GM23338 (cell line): ENCODE measurements around the gene YIPF6. TPM values are rescaled to one million over a fixed set of nuclear protein-coding genes. Genes with fewer than 3 reads are reported as not detected.

ENCODE experiments used
- ATAC-seq: fragments of 200-7000 bp; cut with Tn5 transposase; 3 replicates; pipeline ENCODE4 v1.9.1; 2020
- DNase-seq: peaks from one replicate; pipeline ENCODE4 v3.0.0-alpha.2; 2015; ENCODE audit warnings: low spot score
- H2AFZ ChIP-seq: fragments of 200-600 bp; sonication (generic); 2 replicates; pipeline ENCODE4 v1.8.0; 2016; ENCODE audit warnings: antibody characterized with exemption, mild to moderate bottlenecking, moderate library complexity
- H3F3A ChIP-seq: fragments of 200-600 bp; sonication (generic); replicated peaks from 2 replicates; pipeline ENCODE4 v1.8.0; 2017; ENCODE audit warnings: antibody characterized with exemption, mixed run types, low read depth
- H3K27ac ChIP-seq: fragments of 200-600 bp; sonication (generic); 2 replicates; pipeline ENCODE4 v1.6.1; 2016; ENCODE audit warnings: low read depth
- H3K27me3 ChIP-seq: fragments of 200-600 bp; sonication (generic); 2 replicates; pipeline ENCODE4 v1.8.0; 2016; ENCODE audit warnings: mild to moderate bottlenecking, mixed run types, moderate library complexity; ENCODE audit not compliant: insufficient read depth
- H3K36me3 ChIP-seq: fragments of 200-600 bp; sonication (generic); 2 replicates; pipeline ENCODE4 v1.8.0; 2016; ENCODE audit warnings: mild to moderate bottlenecking; ENCODE audit not compliant: insufficient read depth
- H3K4me1 ChIP-seq: fragments of 200-600 bp; sonication (generic); 2 replicates; pipeline ENCODE4 v1.8.0; 2016; ENCODE audit warnings: mild to moderate bottlenecking, moderate library complexity; ENCODE audit not compliant: insufficient read depth
- H3K4me2 ChIP-seq: fragments of 200-600 bp; sonication (generic); 2 replicates; pipeline ENCODE4 v1.7.1; 2017; ENCODE audit warnings: mixed run types
- H3K4me3 ChIP-seq: fragments of 200-600 bp; sonication (generic); 2 replicates; pipeline ENCODE4 v1.6.1; 2016; ENCODE audit warnings: mixed run types
- H3K79me2 ChIP-seq: fragments of 200-600 bp; sonication (generic); replicated peaks from 2 replicates; pipeline ENCODE4 v1.8.0; 2017; ENCODE audit warnings: mild to moderate bottlenecking; ENCODE audit not compliant: insufficient read depth
- H3K9me2 ChIP-seq: fragments of 200-600 bp; sonication (generic); 2 replicates; pipeline ENCODE4 v1.8.0; 2017; ENCODE audit not compliant: insufficient read depth
- H4K20me1 ChIP-seq: fragments of 200-600 bp; sonication (generic); replicated peaks from 2 replicates; pipeline ENCODE4 v1.8.0; 2017; ENCODE audit warnings: mild to moderate bottlenecking; ENCODE audit not compliant: insufficient read depth
- H3K27ac Mint-ChIP-seq: 2 replicates; pipeline ENCODE4 v1.8.0; 2020; ENCODE audit warnings: inconsistent platforms, mild to moderate bottlenecking, moderate library complexity, mixed read lengths
- H3K27me3 Mint-ChIP-seq: 3 replicates; pipeline ENCODE4 v1.8.0; 2022; ENCODE audit warnings: low read depth, mild to moderate bottlenecking, moderate library complexity, mixed read lengths, inconsistent platforms; ENCODE audit not compliant: insufficient read depth, poor library complexity
- H3K36me3 Mint-ChIP-seq: 3 replicates; pipeline ENCODE4 v1.8.0; 2021; ENCODE audit warnings: low read depth, mild to moderate bottlenecking, inconsistent platforms, moderate library complexity, mixed read lengths
- H3K4me1 Mint-ChIP-seq: 3 replicates; pipeline ENCODE4 v1.8.0; 2020; ENCODE audit warnings: mild to moderate bottlenecking, inconsistent platforms, mixed read lengths
- H3K4me3 Mint-ChIP-seq: 3 replicates; pipeline ENCODE4 v1.8.0; 2021; ENCODE audit warnings: moderate library complexity, mild to moderate bottlenecking, inconsistent platforms, mixed read lengths
- H3K9me3 Mint-ChIP-seq: 3 replicates; pipeline ENCODE4 v1.8.0; 2020; ENCODE audit warnings: moderate library complexity, mild to moderate bottlenecking, inconsistent platforms, mixed read lengths
- CREB1 ChIP-seq: fragments of 250-450 bp; sonication (Bioruptor Pico); IDR thresholded peaks from 2 replicates; pipeline ENCODE4 v1.5.0; 2020; ENCODE audit warnings: low read depth, mild to moderate bottlenecking, moderate library complexity
- CTCF ChIP-seq, 2 experiments: fragments of 200-600 bp in 1 of 2; sonication (generic) in 1 of 2; conservative IDR thresholded peaks; 2 replicates each; pipeline versions ENCODE4 v1.5.1 to v1.6.1; 2016 to 2017; ENCODE audit warnings: antibody characterized with exemption in 2 of 2, low read depth in 2 of 2, mild to moderate bottlenecking in 2 of 2, moderate library complexity in 1 of 2
- EZH2 ChIP-seq: fragments of 200-600 bp; sonication (generic); IDR thresholded peaks from one replicate; pipeline ENCODE4 v1.8.0; 2017; ENCODE audit warnings: antibody characterized with exemption, mild to moderate bottlenecking, low read depth; ENCODE audit not compliant: unreplicated experiment
- EZH2phosphoT487 ChIP-seq: fragments of 200-600 bp; sonication (generic); IDR thresholded peaks from one replicate; pipeline ENCODE4 v1.8.1; 2018; ENCODE audit warnings: antibody characterized with exemption; ENCODE audit not compliant: unreplicated experiment
- JUNB ChIP-seq: IDR thresholded peaks from one replicate; pipeline ENCODE4 v1.6.1; 2016; ENCODE audit warnings: antibody characterized with exemption; ENCODE audit not compliant: unreplicated experiment
- NANOG ChIP-seq: IDR thresholded peaks from 2 replicates; pipeline ENCODE4 v1.6.1; 2016; ENCODE audit warnings: antibody characterized with exemption, borderline replicate concordance
- POLR2AphosphoS5 ChIP-seq: IDR thresholded peaks from 2 replicates; pipeline ENCODE4 v1.6.1; 2016; ENCODE audit warnings: antibody characterized with exemption, low read depth
- ZNF331 ChIP-seq: fragments of 250-450 bp; sonication (Bioruptor Pico); IDR thresholded peaks from 2 replicates; pipeline ENCODE4 v1.5.0; 2020; ENCODE audit warnings: low read depth, mild to moderate bottlenecking, moderate library complexity
- ZNF462 ChIP-seq: fragments of 250-450 bp; sonication (Bioruptor Pico); IDR thresholded peaks from 2 replicates; pipeline ENCODE4 v1.5.0; 2020; ENCODE audit warnings: mild to moderate bottlenecking, moderate library complexity
- polyA plus RNA-seq: library from polyadenylated mRNA; unstranded; fragments of >200 nt; fragmentation: Nextera tagmentation; extraction: Ambion mirVana; gene quantifications from 2 replicates; pipeline ENCODE4 v1.2.1, GENCODE V29; 2016
- total RNA-seq: library from RNA; depleted of rRNA; stranded (reverse); fragments of >200 nt; shearing (Covaris generic); gene quantifications from 2 replicates; pipeline ENCODE4 v1.2.3, GENCODE V29; 2014

Gene YIPF6
- total and polyA plus RNA-seq, 2 experiments from 2014 or later: 37.1 to 40.5 TPM

- TF ChIP-seq EZH2phosphoT487 (no peak), NANOG (no peak), CTCF (conservative IDR thresholded peaks at IDR 0.05; ENCODE audit: low read depth in 2 of 2) (no peak), CREB1 (CRISPR knock-in tag) (no peak), ZNF462 (CRISPR knock-in tag) (no peak), JUNB (no peak), ZNF331 (CRISPR knock-in tag) (no peak)
Observed at GRCh38 chrX:68463880-68464279, 35.0 kb upstream of the YIPF6 start (continued).

- H3F3A ChIP-seq: no peaks in the 10 kb centered on the region
- H3K4me2 ChIP-seq: no peak overlapping the region
- no peak overlapping the region for H3K4me3 Mint-ChIP-seq
- H3K36me3 Mint-ChIP-seq: no peaks in the 10 kb centered on the region
- no peak for DNase-seq
- H3K27ac Mint-ChIP-seq: no peak overlapping the region
- H3K27ac ChIP-seq: no peak overlapping the region
- H3K9me3 Mint-ChIP-seq: no peaks in the 10 kb centered on the region
- H3K79me2 ChIP-seq: no peaks in the 10 kb centered on the region
- H3K4me1 ChIP-seq: peaks cover 6% of the 10 kb centered on the region; the same call in 1 of the 2 replicates
- ATAC-seq: no peak
- no peaks in the 10 kb centered on the region for H3K9me2 ChIP-seq
- H3K27me3 Mint-ChIP-seq: peaks cover 2% of the 10 kb centered on the region
- H2AFZ ChIP-seq: no peak overlapping the region
- H3K4me1 Mint-ChIP-seq: peaks cover 3% of the 10 kb centered on the region; the same call in 1 of the 3 replicates
- no peak overlapping the region for H3K4me3 ChIP-seq
- H4K20me1 ChIP-seq: no peaks in the 10 kb centered on the region
- no peaks in the 10 kb centered on the region for H3K27me3 ChIP-seq
- no peaks in the 10 kb centered on the region for H3K36me3 ChIP-seq
- TF ChIP-seq POLR2AphosphoS5: no peak
- no peak for TF ChIP-seq EZH2
- no peak for TF ChIP-seq JUNB
- TF ChIP-seq ZNF462 (CRISPR knock-in tag): no peak
Observed at GRCh38 chrX:68464796-68465195, 34.1 kb upstream of the YIPF6 start.
